Adrenal gland (tissue), 5 donors: ENCODE data around the gene GNG3.

ENCODE experiments used
- POLR2A ChIP-seq, 2 donors: fragments of 450-650 bp; IDR thresholded peaks; one replicate each; pipeline ENCODE4 v1.6.1; 2017; ENCODE audit warnings: antibody characterized with exemption in 2 of 2, mild to moderate bottlenecking in 2 of 2, moderate library complexity in 1 of 2
- TF ChIP-seq, protein P1 (sequence below), 6 experiments: fragments of 450-650 bp in 4 of 6; fragments of 200-600 bp in 2 of 6; sonication (generic) in 1 of 6; IDR thresholded peaks; 1 replicate in 5 of 6; 2 replicates in 1 of 6; pipeline versions ENCODE4 v1.5.1 to v1.8.0; 2016 to 2021; ENCODE audit warnings: antibody characterized with exemption in 6 of 6, mild to moderate bottlenecking in 2 of 6, moderate library complexity in 1 of 6
- donor health status: DM: no; HTN: no; CAD: no.

GRCh38 chr11:62694455-62695167, 12.9 kb upstream of the GNG3 start:
- TF ChIP-seq, protein P1, sequence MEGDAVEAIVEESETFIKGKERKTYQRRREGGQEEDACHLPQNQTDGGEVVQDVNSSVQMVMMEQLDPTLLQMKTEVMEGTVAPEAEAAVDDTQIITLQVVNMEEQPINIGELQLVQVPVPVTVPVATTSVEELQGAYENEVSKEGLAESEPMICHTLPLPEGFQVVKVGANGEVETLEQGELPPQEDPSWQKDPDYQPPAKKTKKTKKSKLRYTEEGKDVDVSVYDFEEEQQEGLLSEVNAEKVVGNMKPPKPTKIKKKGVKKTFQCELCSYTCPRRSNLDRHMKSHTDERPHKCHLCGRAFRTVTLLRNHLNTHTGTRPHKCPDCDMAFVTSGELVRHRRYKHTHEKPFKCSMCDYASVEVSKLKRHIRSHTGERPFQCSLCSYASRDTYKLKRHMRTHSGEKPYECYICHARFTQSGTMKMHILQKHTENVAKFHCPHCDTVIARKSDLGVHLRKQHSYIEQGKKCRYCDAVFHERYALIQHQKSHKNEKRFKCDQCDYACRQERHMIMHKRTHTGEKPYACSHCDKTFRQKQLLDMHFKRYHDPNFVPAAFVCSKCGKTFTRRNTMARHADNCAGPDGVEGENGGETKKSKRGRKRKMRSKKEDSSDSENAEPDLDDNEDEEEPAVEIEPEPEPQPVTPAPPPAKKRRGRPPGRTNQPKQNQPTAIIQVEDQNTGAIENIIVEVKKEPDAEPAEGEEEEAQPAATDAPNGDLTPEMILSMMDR (IDR thresholded peaks at IDR 0.05) = peak; percentile 70 to 88 (median 84)
- TF ChIP-seq POLR2A (IDR thresholded peaks at IDR 0.05) = peak in 1 of 2 donors; percentile 15
